Lower leg skin (tissue), 3 donors: ENCODE measurements around the gene TCEANC2.

Experiments used
- POLR2A ChIP-seq, 2 donors: fragments of 450-650 bp; IDR thresholded peaks; one replicate each; pipeline ENCODE4 v1.6.1; 2016 to 2017; ENCODE audit warnings: antibody characterized with exemption in 2 of 2, mild to moderate bottlenecking in 1 of 2, moderate library complexity in 1 of 2
- TF ChIP-seq, protein P1 (sequence below), 3 donors: fragments of 450-650 bp; IDR thresholded peaks; one replicate each; pipeline ENCODE4 v1.5.1; 2016; ENCODE audit warnings: antibody characterized with exemption in 3 of 3, mild to moderate bottlenecking in 3 of 3, moderate library complexity in 2 of 3

DNA sequence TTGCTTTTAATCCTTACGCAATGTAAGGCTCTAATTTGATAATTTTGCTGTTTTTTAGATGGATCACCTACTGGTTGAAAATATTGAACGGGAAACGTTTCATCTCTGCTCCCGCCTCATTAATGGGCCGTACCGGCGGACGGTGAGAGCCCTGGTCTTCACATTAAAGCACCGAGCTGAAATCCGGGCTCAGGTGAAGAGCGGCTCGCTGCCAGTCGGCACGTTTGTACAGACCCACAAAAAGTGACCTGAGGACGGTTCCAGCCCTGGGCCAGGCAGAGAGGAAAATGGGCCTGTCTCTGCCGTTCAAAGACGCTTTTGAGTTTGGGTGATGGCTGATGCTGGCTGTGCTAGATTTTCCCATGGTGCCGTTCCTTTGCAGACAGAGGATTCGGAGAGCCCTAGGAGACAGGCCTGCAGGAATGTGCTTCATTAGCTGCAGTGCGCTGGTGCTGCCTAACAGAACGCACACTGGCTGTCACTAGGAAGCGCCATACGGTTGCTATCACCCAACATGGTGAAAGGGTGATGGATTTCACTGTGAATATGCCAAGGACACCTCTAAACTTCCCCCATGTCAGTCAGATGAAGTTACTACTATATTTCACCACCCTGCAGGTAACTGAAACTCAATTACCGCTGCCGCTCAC lies 42.9 kb downstream of the TCEANC2 start:
- TF ChIP-seq, protein P1, sequence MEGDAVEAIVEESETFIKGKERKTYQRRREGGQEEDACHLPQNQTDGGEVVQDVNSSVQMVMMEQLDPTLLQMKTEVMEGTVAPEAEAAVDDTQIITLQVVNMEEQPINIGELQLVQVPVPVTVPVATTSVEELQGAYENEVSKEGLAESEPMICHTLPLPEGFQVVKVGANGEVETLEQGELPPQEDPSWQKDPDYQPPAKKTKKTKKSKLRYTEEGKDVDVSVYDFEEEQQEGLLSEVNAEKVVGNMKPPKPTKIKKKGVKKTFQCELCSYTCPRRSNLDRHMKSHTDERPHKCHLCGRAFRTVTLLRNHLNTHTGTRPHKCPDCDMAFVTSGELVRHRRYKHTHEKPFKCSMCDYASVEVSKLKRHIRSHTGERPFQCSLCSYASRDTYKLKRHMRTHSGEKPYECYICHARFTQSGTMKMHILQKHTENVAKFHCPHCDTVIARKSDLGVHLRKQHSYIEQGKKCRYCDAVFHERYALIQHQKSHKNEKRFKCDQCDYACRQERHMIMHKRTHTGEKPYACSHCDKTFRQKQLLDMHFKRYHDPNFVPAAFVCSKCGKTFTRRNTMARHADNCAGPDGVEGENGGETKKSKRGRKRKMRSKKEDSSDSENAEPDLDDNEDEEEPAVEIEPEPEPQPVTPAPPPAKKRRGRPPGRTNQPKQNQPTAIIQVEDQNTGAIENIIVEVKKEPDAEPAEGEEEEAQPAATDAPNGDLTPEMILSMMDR (IDR thresholded peaks at IDR 0.05) = no peak
- no peak for TF ChIP-seq POLR2A (IDR thresholded peaks at IDR 0.05)
